ENCODE data around the gene AHRR. TPM values are rescaled to one million over a fixed set of nuclear protein-coding genes. Genes with fewer than 3 reads are reported as not detected.

The AHRR gene
- total RNA-seq, 1 donor from 2014 or later: 54.9 TPM

GRCh38 chr5:435961-436640 lies 114.6 kb downstream of the AHRR start:
- Mint-ChIP-seq H3K27ac (ENCODE audit: unreplicated experiment) (peak overlapping the region; percentile 69), H3K9me3 (ENCODE audit: unreplicated experiment) (no peaks in the 10 kb centered on the region), H3K4me3 (ENCODE audit: unreplicated experiment) (no peak overlapping the region), H3K36me3 (ENCODE audit: unreplicated experiment) (peaks cover 15% of the 10 kb centered on the region), H3K27me3 (ENCODE audit: unreplicated experiment) (no peaks in the 10 kb centered on the region), H3K4me1 (ENCODE audit: unreplicated experiment) (peaks cover 21% of the 10 kb centered on the region)
- TF ChIP-seq CTCF (IDR thresholded peaks at IDR 0.05): peak; percentile 62
- no peak for DNase-seq (ENCODE audit: extremely low spot score, unreplicated experiment)

- peak overlapping the region; percentile 38 for H3K27ac Mint-ChIP-seq (ENCODE audit: unreplicated experiment)
- no peak for DNase-seq (ENCODE audit: extremely low spot score, unreplicated experiment)
- H3K9me3 Mint-ChIP-seq (ENCODE audit: unreplicated experiment): no peaks in the 10 kb centered on the region
Observed at GRCh38 chr5:436641-436975, 115.1 kb downstream of the AHRR start.

GRCh38 chr5:437281-437771 lies 115.8 kb downstream of the AHRR start:
- no peak for TF ChIP-seq CTCF (IDR thresholded peaks at IDR 0.05)
- DNase-seq (ENCODE audit: extremely low spot score, unreplicated experiment): no peak
- H3K36me3 Mint-ChIP-seq (ENCODE audit: unreplicated experiment): peaks cover 14% of the 10 kb centered on the region

More at GRCh38 chr5:436641-436975, 115.1 kb downstream of the AHRR start:
- Mint-ChIP-seq H3K4me1 (ENCODE audit: unreplicated experiment) (peaks cover 20% of the 10 kb centered on the region), H3K27me3 (ENCODE audit: unreplicated experiment) (no peaks in the 10 kb centered on the region), H3K4me3 (ENCODE audit: unreplicated experiment) (no peak overlapping the region), H3K36me3 (ENCODE audit: unreplicated experiment) (peaks cover 15% of the 10 kb centered on the region)
- TF ChIP-seq CTCF (IDR thresholded peaks at IDR 0.05): no peak

GRCh38 chr5:438481-438981 lies 117.0 kb downstream of the AHRR start:
- no peak for TF ChIP-seq CTCF (IDR thresholded peaks at IDR 0.05)
- no peak overlapping the region for H3K4me3 Mint-ChIP-seq (ENCODE audit: unreplicated experiment)
- H3K9me3 Mint-ChIP-seq (ENCODE audit: unreplicated experiment): no peaks in the 10 kb centered on the region
- H3K27ac Mint-ChIP-seq (ENCODE audit: unreplicated experiment): no peak overlapping the region
- H3K36me3 Mint-ChIP-seq (ENCODE audit: unreplicated experiment): peaks cover 9% of the 10 kb centered on the region
- H3K27me3 Mint-ChIP-seq (ENCODE audit: unreplicated experiment): no peaks in the 10 kb centered on the region
- no peak for DNase-seq (ENCODE audit: extremely low spot score, unreplicated experiment)
- peaks cover 25% of the 10 kb centered on the region for H3K4me1 Mint-ChIP-seq (ENCODE audit: unreplicated experiment)

More at GRCh38 chr5:437281-437771, 115.8 kb downstream of the AHRR start:
- no peaks in the 10 kb centered on the region for H3K9me3 Mint-ChIP-seq (ENCODE audit: unreplicated experiment)
- no peak overlapping the region for H3K27ac Mint-ChIP-seq (ENCODE audit: unreplicated experiment)
- no peak overlapping the region for H3K4me3 Mint-ChIP-seq (ENCODE audit: unreplicated experiment)
- no peaks in the 10 kb centered on the region for H3K27me3 Mint-ChIP-seq (ENCODE audit: unreplicated experiment)
- H3K4me1 Mint-ChIP-seq (ENCODE audit: unreplicated experiment): peaks cover 20% of the 10 kb centered on the region

- Mint-ChIP-seq H3K27me3 (ENCODE audit: unreplicated experiment) (no peaks in the 10 kb centered on the region), H3K27ac (ENCODE audit: unreplicated experiment) (peak overlapping the region; percentile 18), H3K9me3 (ENCODE audit: unreplicated experiment) (no peaks in the 10 kb centered on the region), H3K4me3 (ENCODE audit: unreplicated experiment) (no peak overlapping the region), H3K4me1 (ENCODE audit: unreplicated experiment) (peaks cover 28% of the 10 kb centered on the region), H3K36me3 (ENCODE audit: unreplicated experiment) (peaks cover 9% of the 10 kb centered on the region)
- no peak for DNase-seq (ENCODE audit: extremely low spot score, unreplicated experiment)
- no peak for TF ChIP-seq CTCF (IDR thresholded peaks at IDR 0.05)
Observed at GRCh38 chr5:439181-439580, 117.7 kb downstream of the AHRR start.

Measured in osteocyte (in vitro differentiated cells).